ENCODE measurements around the gene EYA2.

Gene EYA2

DNA sequence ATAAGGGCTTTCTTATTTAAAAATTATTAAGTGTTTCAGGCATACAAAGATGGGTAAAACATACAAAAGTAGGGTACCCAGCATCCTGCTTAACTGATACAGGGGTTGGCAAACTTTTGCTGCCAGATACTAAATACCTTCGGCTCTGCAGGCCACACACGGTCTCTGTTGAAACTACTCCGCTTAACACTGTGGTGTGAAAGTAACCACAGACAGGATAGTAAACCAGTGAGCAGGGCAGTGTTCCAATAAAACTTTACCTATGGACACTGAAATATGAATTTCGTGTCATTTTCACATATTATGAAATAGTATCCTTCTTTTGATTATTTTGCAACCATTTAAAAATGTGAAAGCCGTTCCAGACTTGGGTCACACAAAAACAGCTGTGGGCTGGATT lies 92.4 kb downstream of the EYA2 start:
- Histone ChIP-seq H3K9ac (no peak overlapping the region), H3K27me3 (no peaks in the 10 kb centered on the region), H3K4me3 (no peak overlapping the region), H3K9me3 (peaks cover 17% of the 10 kb centered on the region), H3K27ac (no peak overlapping the region), H3K36me3 (no peaks in the 10 kb centered on the region), H4K20me1 (no peaks in the 10 kb centered on the region), H3K4me1 (no peaks in the 10 kb centered on the region), H3K4me2 (no peak overlapping the region)
- no peak for TF ChIP-seq Cebpa-rat (IDR thresholded peaks at IDR 0.05)

DNA sequence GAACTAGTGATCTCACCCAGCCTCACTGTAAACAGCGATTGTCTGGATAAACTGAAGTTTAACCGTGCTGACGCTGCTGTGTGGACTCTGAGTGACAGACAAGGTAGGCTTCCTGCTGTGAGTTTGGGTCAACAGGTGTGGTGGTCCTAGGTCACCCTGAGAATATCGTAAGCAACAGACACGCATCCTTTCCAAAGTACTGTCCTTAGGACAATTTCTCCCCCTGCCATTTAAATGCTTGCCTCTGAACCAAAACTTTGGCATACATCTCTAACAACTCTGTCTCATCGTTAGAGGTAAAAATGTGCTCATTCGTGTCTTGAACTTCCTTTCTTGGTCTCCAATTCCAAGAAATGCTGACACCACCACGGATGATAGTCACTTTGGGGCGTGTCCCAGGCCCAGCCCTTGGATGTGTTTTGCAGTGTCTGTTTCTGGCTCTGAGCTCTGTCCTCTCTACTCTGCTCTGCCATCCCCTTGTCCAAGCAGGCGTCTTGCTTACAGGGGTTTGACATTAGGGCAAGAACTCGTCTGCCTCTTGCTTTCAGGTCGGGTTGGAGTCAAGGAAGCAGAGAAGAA lies 95.5 kb downstream of the EYA2 start:
- Histone ChIP-seq H3K4me1 (peaks cover 8% of the 10 kb centered on the region; the same call in 1 of the 2 replicates), H3K9ac (no peak overlapping the region), H3K36me3 (no peaks in the 10 kb centered on the region), H3K4me2 (no peak overlapping the region), H3K9me3 (no peaks in the 10 kb centered on the region), H4K20me1 (no peaks in the 10 kb centered on the region), H3K27ac (no peak overlapping the region), H3K4me3 (no peak overlapping the region), H3K27me3 (no peaks in the 10 kb centered on the region)
- no peak for TF ChIP-seq Cebpa-rat (IDR thresholded peaks at IDR 0.05)

DNA sequence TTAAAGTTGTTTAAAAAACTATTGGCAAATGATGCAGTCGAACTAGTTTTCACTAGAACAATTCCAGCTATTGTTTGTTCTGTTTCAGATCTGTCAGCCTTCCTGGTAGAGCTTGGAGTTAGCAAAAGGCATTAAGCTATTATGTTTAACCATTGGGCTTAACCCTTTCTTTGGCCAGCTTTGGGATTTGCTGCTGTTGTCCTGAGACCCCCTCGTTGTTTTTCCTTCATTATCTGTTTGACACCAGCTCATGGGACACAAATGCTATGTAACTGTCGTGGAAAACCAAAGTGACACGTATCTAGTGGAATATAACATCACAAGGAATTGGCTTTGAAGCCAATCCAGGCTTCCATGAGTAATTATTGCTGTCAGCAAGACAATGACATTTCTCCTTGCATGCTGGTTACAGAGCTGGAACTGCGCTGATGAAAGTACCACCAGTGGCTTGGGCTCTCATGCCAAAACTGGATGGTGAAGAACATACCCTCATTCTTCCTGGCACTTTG lies 96.0 kb downstream of the EYA2 start:
- no peak overlapping the region for H3K9ac ChIP-seq
- no peak overlapping the region for H3K27ac ChIP-seq
- H3K4me2 ChIP-seq, result no peak overlapping the region
- H4K20me1 ChIP-seq, result no peaks in the 10 kb centered on the region
- H3K27me3 ChIP-seq, result no peaks in the 10 kb centered on the region
- H3K9me3 ChIP-seq, result no peaks in the 10 kb centered on the region
- no peak for TF ChIP-seq Cebpa-rat (IDR thresholded peaks at IDR 0.05)
- peaks cover 8% of the 10 kb centered on the region; the same call in 1 of the 2 replicates for H3K4me1 ChIP-seq
- no peak overlapping the region for H3K4me3 ChIP-seq
- no peaks in the 10 kb centered on the region for H3K36me3 ChIP-seq

DNA sequence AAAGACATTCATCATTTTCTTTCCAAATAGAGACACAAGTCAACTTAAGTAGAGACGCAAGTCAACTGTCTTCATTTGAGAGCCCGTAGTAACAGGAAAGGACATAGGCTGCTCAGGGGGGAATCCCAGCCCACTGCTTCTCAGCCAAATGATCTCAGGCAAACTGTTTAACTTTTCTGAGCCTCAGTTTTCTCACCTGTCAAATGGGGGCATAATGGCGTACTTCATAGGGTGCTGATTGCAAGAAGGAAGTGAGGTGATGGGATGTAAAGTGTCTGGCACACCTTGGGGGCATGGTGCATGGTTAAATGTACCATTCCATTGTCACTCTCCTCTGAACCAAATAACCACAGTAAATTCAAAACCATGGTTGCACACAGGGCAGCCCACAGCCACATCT lies 96.5 kb downstream of the EYA2 start:
- TF ChIP-seq Cebpa-rat (IDR thresholded peaks at IDR 0.05), result no peak
- H3K4me2 ChIP-seq, result no peak overlapping the region

DNA sequence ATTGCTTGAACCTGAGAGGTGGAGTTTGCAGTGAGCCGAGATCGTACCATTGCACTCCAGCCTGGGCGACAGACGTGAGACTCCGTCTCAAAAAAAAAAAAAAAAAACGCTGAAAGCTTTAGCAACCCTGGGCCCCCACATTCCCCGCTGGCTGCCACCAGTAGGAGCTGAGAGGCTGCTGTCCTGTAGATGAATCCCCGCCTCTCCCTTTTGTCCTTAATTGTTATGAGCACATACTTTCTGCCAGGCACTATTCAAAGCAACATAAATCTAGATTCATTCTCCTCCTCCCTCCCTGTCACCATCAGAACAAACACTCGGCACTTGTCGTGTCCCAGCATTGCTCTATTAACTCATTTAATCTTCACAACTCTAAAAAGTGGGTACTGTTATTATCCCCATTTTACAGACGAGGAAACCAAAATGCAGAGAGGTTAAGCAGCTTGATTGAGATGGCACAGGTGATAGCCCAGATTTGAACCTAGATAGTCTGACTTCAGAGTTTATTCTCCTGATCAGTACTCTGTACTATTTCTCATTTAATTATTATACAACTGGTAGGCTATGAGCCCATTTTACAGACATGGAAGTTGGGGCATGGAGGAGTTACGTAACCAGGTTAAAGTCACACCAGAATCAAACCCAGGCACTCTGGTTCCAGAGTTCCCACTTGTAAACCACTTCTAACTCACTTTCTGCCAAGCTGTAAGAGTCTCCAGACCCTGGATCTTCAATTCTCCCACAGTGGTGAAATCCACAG lies 97.4 kb downstream of the EYA2 start:
- no peaks in the 10 kb centered on the region for H4K20me1 ChIP-seq
- no peak overlapping the region for H3K4me2 ChIP-seq
- H3K9ac ChIP-seq, result no peak overlapping the region
- H3K36me3 ChIP-seq, result no peaks in the 10 kb centered on the region
- no peak for TF ChIP-seq Cebpa-rat (IDR thresholded peaks at IDR 0.05)
- no peaks in the 10 kb centered on the region for H3K27me3 ChIP-seq
- H3K27ac ChIP-seq, result no peak overlapping the region
- no peak overlapping the region for H3K4me3 ChIP-seq
- peaks cover 9% of the 10 kb centered on the region; the same call in 1 of the 2 replicates for H3K4me1 ChIP-seq
- no peaks in the 10 kb centered on the region for H3K9me3 ChIP-seq

More for the DNA sequence above, 96.5 kb downstream of the EYA2 start:
- Histone ChIP-seq H3K4me1 (peaks cover 8% of the 10 kb centered on the region; the same call in 1 of the 2 replicates), H3K27ac (no peak overlapping the region), H3K36me3 (no peaks in the 10 kb centered on the region), H3K4me3 (no peak overlapping the region), H3K9me3 (no peaks in the 10 kb centered on the region), H3K27me3 (no peaks in the 10 kb centered on the region), H3K9ac (no peak overlapping the region), H4K20me1 (no peaks in the 10 kb centered on the region)

DNA sequence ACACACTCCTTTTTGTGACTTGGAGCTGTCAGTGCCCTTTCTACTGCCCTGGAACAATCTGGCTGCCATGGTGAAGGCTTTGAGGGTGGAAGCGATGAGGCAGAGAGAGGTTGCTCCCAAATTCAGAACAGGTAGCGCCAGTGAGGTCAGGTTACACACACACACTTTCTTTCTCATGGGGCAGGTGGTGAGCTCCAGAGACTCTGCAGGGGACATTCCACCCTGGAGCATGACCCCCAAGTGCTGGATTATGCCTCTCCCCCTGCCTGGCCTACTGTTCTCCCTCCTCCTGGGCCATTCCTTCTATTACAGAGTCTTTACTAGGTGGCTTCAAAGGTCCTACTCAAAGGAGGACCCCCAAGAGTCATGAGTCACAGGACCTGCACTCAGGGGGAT lies 98.0 kb downstream of the EYA2 start:
- no peak for TF ChIP-seq Cebpa-rat (IDR thresholded peaks at IDR 0.05)
- Histone ChIP-seq H3K4me3 (no peak overlapping the region), H3K4me2 (no peak overlapping the region), H3K36me3 (no peaks in the 10 kb centered on the region), H3K9ac (no peak overlapping the region), H3K9me3 (no peaks in the 10 kb centered on the region), H3K27ac (no peak overlapping the region), H3K27me3 (no peaks in the 10 kb centered on the region), H3K4me1 (peaks cover 15% of the 10 kb centered on the region; the same call in 1 of the 2 replicates), H4K20me1 (no peaks in the 10 kb centered on the region)

DNA sequence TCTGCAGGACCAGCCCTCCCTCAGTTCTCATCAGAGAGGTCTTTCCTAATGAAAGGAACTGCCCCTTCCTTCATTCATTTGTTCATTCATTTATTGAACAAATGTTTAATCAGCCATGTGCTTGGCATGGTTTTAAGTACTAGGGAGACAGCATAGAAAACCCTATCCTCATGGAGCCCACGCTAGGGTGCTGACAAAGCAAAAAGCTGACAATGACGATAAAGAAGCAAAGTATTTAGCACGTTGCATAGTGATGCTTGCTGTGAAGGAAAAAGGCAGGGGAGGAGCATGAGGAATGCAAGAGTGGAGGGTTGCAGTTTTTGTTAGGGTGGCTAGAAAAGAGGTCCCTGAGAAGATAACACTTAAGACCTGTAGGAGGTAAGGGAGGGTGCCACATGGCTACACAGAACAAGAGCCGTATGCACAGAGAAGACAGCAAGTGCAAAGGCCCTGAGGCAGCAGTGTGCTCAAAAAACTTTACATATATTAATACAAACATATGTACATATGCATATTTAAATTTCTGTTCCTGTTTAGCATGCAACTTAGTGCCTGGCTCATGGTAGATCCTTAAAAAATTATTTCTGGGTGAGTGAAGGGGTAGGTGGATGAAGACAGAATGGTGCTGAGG lies 98.9 kb downstream of the EYA2 start:
- Histone ChIP-seq H4K20me1 (no peaks in the 10 kb centered on the region), H3K9me3 (no peaks in the 10 kb centered on the region), H3K9ac (no peak overlapping the region), H3K27me3 (no peaks in the 10 kb centered on the region), H3K36me3 (no peaks in the 10 kb centered on the region), H3K4me2 (0 out of 2 replicates have a peak overlapping the region, but pooled peaks have one; percentile 62), H3K4me3 (no peak overlapping the region), H3K4me1 (peaks cover 18% of the 10 kb centered on the region; the same call in 1 of the 2 replicates), H3K27ac (no peak overlapping the region)
- TF ChIP-seq Cebpa-rat (IDR thresholded peaks at IDR 0.05), result no peak

DNA sequence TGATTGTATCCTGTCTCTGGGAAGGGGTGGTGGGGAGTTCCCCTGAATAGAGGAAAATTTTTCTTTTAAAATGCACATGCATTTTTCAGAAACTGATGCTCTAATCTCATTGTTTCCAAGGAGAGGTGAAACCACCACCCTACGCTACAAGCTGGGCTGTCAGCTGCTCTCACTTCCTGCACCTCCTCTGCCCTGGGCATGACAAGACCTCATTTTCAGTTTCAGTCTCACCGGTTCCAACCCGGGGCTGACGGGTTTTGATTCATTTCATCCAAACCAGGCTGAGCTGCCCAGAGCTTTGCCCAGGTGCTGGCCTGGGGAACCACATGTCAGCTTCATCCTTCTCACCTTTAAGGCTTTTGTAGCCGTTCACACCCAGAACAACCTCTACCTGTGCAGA lies 99.7 kb downstream of the EYA2 start:
- Histone ChIP-seq H3K4me1 (peaks cover 20% of the 10 kb centered on the region), H3K9ac (no peak overlapping the region), H3K4me2 (peak overlapping the region; percentile 62), H3K36me3 (no peaks in the 10 kb centered on the region), H3K27ac (no peak overlapping the region), H3K27me3 (no peaks in the 10 kb centered on the region), H3K9me3 (no peaks in the 10 kb centered on the region), H3K4me3 (no peak overlapping the region), H4K20me1 (no peaks in the 10 kb centered on the region)
- TF ChIP-seq Cebpa-rat (IDR thresholded peaks at IDR 0.05), result no peak

DNA sequence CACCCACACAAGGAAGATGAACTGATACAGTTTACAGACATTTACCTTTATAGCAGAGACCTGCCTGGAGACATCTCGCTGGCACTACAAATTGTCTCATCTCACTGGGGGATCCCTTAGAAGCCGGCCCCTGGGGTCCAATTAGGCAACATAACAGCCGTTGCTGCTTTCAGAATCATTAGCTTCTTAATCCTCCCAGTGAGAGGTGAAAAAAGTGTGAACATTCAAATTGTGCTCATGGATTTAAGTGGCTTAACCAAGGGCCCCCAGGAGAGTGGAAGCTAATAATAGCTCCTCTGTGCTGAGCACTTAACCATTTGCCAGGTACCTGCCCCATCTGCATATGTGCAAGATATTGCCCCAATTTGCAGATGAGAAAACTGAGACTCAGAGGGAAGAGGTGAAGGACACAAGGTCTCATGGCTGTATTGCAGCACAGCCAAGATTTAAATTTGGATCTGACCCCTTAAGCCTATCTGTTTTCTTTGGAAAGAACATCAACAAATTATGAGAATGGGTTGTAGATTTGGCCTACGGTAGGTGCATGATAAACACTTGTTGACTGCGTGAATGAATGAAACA lies 101.0 kb downstream of the EYA2 start:
- TF ChIP-seq Cebpa-rat (IDR thresholded peaks at IDR 0.05), result no peak
- no peaks in the 10 kb centered on the region for H4K20me1 ChIP-seq
- H3K4me3 ChIP-seq, result no peak overlapping the region
- peaks cover 31% of the 10 kb centered on the region for H3K4me1 ChIP-seq
- no peaks in the 10 kb centered on the region for H3K9me3 ChIP-seq
- H3K4me2 ChIP-seq, result no peak overlapping the region
- H3K27me3 ChIP-seq, result no peaks in the 10 kb centered on the region
- no peak overlapping the region for H3K9ac ChIP-seq
- no peaks in the 10 kb centered on the region for H3K36me3 ChIP-seq
- no peak overlapping the region for H3K27ac ChIP-seq
